A549 (cell line): ENCODE measurements around the gene SEC63.

Source experiments
- BHLHE40 ChIP-seq: IDR thresholded peaks from 2 replicates; pipeline ENCODE4 v1.6.1; 2012; ENCODE audit warnings: low read depth, low read length, inconsistent platforms
- ESRRA ChIP-seq: fragments of 150-350 bp; IDR thresholded peaks from 2 replicates; pipeline ENCODE4 v1.6.1; 2014; ENCODE audit warnings: mild to moderate bottlenecking, low read length, borderline replicate concordance
- SMC3 ChIP-seq: fragments of >200 bp; sonication (Bioruptor Twin); formaldehyde crosslinking; IDR thresholded peaks from 3 replicates; pipeline ENCODE4 v1.6.1; 2018; ENCODE audit warnings: inconsistent platforms
- TF ChIP-seq, protein P1 (sequence below): fragments of >200 bp; sonication (Bioruptor Twin); formaldehyde crosslinking; IDR thresholded peaks from 3 replicates; pipeline ENCODE4 v1.5.1; 2016

DNA sequence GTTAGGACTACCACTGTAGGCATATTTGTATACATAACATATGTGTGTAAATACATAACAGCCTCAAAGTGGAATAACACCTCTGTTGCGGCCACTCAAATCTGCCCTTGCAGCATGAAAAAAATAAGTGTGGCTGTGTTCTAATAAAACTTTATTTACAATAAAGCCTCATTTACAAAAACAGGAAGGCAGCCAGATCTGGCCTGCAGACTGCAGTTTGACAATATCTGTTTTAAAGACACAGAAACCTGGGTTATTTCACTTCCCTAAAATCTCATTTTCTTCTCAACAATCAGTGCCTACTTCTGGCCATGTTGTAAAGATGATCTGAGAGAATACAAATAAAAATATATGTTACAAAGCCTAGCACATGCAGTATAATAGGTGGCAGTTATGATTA is 80.0 kb downstream of the SEC63 start:
- TF ChIP-seq, protein P1, sequence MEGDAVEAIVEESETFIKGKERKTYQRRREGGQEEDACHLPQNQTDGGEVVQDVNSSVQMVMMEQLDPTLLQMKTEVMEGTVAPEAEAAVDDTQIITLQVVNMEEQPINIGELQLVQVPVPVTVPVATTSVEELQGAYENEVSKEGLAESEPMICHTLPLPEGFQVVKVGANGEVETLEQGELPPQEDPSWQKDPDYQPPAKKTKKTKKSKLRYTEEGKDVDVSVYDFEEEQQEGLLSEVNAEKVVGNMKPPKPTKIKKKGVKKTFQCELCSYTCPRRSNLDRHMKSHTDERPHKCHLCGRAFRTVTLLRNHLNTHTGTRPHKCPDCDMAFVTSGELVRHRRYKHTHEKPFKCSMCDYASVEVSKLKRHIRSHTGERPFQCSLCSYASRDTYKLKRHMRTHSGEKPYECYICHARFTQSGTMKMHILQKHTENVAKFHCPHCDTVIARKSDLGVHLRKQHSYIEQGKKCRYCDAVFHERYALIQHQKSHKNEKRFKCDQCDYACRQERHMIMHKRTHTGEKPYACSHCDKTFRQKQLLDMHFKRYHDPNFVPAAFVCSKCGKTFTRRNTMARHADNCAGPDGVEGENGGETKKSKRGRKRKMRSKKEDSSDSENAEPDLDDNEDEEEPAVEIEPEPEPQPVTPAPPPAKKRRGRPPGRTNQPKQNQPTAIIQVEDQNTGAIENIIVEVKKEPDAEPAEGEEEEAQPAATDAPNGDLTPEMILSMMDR = no peak
- no peak for TF ChIP-seq SMC3
- no peak for TF ChIP-seq ESRRA
- TF ChIP-seq BHLHE40 = no peak
